ENCODE measurements around the gene GPR183.
"Not testable (repeated sequence)": the region's sequence is repeated elsewhere in the genome, so short reads cannot be mapped to it uniquely, and the experiment has no call there.

GPR183 gene

GRCh38 chr13:99255271-99255670 is 51.9 kb downstream of the GPR183 start:
- no peak overlapping the region for H3K4me3 ChIP-seq (ENCODE audit: low read length)
- DNase-seq (ENCODE audit: low read depth), result no peak
- TF ChIP-seq, protein P1, sequence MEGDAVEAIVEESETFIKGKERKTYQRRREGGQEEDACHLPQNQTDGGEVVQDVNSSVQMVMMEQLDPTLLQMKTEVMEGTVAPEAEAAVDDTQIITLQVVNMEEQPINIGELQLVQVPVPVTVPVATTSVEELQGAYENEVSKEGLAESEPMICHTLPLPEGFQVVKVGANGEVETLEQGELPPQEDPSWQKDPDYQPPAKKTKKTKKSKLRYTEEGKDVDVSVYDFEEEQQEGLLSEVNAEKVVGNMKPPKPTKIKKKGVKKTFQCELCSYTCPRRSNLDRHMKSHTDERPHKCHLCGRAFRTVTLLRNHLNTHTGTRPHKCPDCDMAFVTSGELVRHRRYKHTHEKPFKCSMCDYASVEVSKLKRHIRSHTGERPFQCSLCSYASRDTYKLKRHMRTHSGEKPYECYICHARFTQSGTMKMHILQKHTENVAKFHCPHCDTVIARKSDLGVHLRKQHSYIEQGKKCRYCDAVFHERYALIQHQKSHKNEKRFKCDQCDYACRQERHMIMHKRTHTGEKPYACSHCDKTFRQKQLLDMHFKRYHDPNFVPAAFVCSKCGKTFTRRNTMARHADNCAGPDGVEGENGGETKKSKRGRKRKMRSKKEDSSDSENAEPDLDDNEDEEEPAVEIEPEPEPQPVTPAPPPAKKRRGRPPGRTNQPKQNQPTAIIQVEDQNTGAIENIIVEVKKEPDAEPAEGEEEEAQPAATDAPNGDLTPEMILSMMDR (IDR thresholded peaks at IDR 0.05; ENCODE audit: insufficient read depth, low read depth, low read length, missing control alignments), result no peak

- TF ChIP-seq, protein P1 (IDR thresholded peaks at IDR 0.05; ENCODE audit: insufficient read depth, low read depth, low read length, missing control alignments), result no peak
- H3K4me3 ChIP-seq (ENCODE audit: low read length), result no peak overlapping the region
- DNase-seq (ENCODE audit: low read depth), result no peak
Measured at GRCh38 chr13:99254830-99255229, 52.4 kb downstream of the GPR183 start.

GRCh38 chr13:99251921-99252320 is 55.3 kb downstream of the GPR183 start:
- DNase-seq (ENCODE audit: low read depth), result no peak
- no peak overlapping the region for H3K4me3 ChIP-seq (ENCODE audit: low read length)
- TF ChIP-seq, protein P1 (IDR thresholded peaks at IDR 0.05; ENCODE audit: insufficient read depth, low read depth, low read length, missing control alignments), result no peak

GRCh38 chr13:99250982-99251825 is 56.0 kb downstream of the GPR183 start:
- H3K4me3 ChIP-seq (ENCODE audit: low read length), result no peak overlapping the region
- DNase-seq (ENCODE audit: low read depth), result no peak
- TF ChIP-seq, protein P1 (IDR thresholded peaks at IDR 0.05; ENCODE audit: insufficient read depth, low read depth, low read length, missing control alignments), result no peak

DNA sequence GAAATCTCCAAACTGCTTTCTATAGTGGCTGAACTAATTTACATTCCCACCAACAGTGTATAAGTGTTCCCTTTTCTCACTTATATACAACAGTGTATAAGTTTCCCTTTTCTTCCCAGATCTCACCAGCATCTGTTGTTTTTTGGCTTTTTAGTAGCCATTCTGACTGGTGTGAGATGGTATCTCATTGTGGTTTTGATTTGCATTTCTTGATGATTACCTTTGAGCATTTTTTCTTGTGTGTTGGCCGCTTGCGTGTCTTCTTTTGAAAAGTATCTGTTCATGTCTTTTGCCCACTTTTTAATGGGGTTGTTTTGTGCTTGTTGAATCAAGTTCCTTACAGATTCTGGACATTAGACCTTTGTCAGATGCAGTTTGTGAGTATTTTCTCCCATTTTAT is 57.6 kb downstream of the GPR183 start:
- H3K4me3 ChIP-seq (ENCODE audit: low read length); DNase-seq (ENCODE audit: low read depth): not testable (repeated sequence)

DNA sequence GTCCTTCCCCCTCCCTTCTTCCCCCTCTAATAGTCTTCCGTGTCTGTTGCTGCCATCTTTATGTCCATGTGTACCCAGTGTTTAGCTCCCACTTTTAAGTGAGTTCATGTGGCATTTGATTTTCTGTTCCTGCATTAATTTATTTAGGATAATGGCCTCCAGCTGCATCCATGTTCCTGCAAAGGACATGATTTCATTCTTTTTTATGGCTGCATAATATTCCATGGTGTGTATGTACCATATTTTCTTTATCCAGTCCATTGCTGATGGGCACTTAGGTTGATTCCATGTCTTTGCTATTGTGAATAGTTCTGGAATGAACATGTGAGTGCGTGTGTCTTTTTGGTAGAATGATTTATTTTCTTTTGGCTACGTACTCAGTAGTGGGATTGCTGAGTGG is 58.0 kb downstream of the GPR183 start:
- DNase-seq (ENCODE audit: low read depth); H3K4me3 ChIP-seq (ENCODE audit: low read length): not testable (repeated sequence)

- H3K4me3 ChIP-seq (ENCODE audit: low read length), result no peak overlapping the region
- TF ChIP-seq, protein P1 (IDR thresholded peaks at IDR 0.05; ENCODE audit: insufficient read depth, low read depth, low read length, missing control alignments), result no peak
- DNase-seq (ENCODE audit: low read depth), result no peak
Measured at GRCh38 chr13:99246100-99246499, 61.1 kb downstream of the GPR183 start.

Measured in epithelial cell of esophagus (primary cell).